Gastroesophageal sphincter (tissue), 3 donors: ENCODE data around the gene AUTS2.

Experiments
- CTCF ChIP-seq, 4 experiments: fragments of 200-600 bp in 2 of 4; fragments of 450-650 bp in 2 of 4; sonication (generic) in 1 of 4; IDR thresholded peaks; one replicate each; pipeline ENCODE4 v1.5.1; 2017 to 2019; ENCODE audit warnings: antibody characterized with exemption in 4 of 4, mild to moderate bottlenecking in 2 of 4, moderate library complexity in 2 of 4
- EP300 ChIP-seq: sonication (generic); formaldehyde crosslinking; IDR thresholded peaks from one replicate; pipeline ENCODE4 v1.6.1; 2017; ENCODE audit warnings: antibody characterized with exemption, mild to moderate bottlenecking
- POLR2A ChIP-seq, 2 donors: fragments of 450-650 bp; IDR thresholded peaks; one replicate each; pipeline ENCODE4 v1.6.1; 2017; ENCODE audit warnings: antibody characterized with exemption in 2 of 2, mild to moderate bottlenecking in 2 of 2, moderate library complexity in 1 of 2

- TF ChIP-seq CTCF (IDR thresholded peaks at IDR 0.05) (no peak), EP300 (no peak), POLR2A (IDR thresholded peaks at IDR 0.05) (no peak)
Observed at GRCh38 chr7:69864274-69864673, 266.0 kb downstream of the AUTS2 start.
